Kidney epithelial cell (primary cell): ENCODE results near the gene FAM161A. TPM values are rescaled to one million over a fixed set of nuclear protein-coding genes. Genes with fewer than 3 reads are reported as not detected.
"Not testable (repeated sequence)": the region's sequence is repeated elsewhere in the genome, so short reads cannot be mapped to it uniquely, and the experiment has no call there.

Source experiments
- DNase-seq: peaks from one replicate; pipeline ENCODE4 v3.0.0-alpha.2; 2010; ENCODE audit warnings: low read depth
- H3K27me3 ChIP-seq: 2 replicates; pipeline ENCODE4 v1.6.0; 2011; ENCODE audit warnings: low read length; ENCODE audit not compliant: control insufficient read depth, insufficient read depth
- H3K36me3 ChIP-seq: 2 replicates; pipeline ENCODE4 v1.5.1; 2011; ENCODE audit warnings: low read length; ENCODE audit not compliant: control insufficient read depth, insufficient read depth
- H3K4me3 ChIP-seq: 2 replicates; pipeline ENCODE4 v1.5.1; 2011; ENCODE audit warnings: low read depth, mild to moderate bottlenecking, control low read depth, low read length
- CTCF ChIP-seq: IDR thresholded peaks from 2 replicates; pipeline ENCODE4 v1.5.1; 2011; ENCODE audit warnings: mild to moderate bottlenecking, moderate library complexity, low read length, control low read depth, inconsistent platforms; ENCODE audit not compliant: insufficient read depth, poor library complexity, severe bottlenecking
- total RNA-seq: library from RNA; depleted of rRNA; stranded (reverse); fragments of >200 nt; gene quantifications from 2 replicates; pipeline ENCODE4 v1.2.3, GENCODE V29; 2015

FAM161A gene
- total RNA-seq, 1 donor from 2014 or later = 6.0 TPM

- TF ChIP-seq CTCF = no peak
- H3K4me3 ChIP-seq = no peak overlapping the region
- DNase-seq = no peak
- no peaks in the 10 kb centered on the region for H3K27me3 ChIP-seq
- H3K36me3 ChIP-seq = no peaks in the 10 kb centered on the region
These were observed 32.2 kb upstream of the FAM161A start for GRCh38 chr2:61885896-61886603.

GRCh38 chr2:61882850-61883249, 29.0 kb upstream of the FAM161A start:
- H3K4me3 ChIP-seq = no peak overlapping the region
- no peak for TF ChIP-seq CTCF
- no peaks in the 10 kb centered on the region for H3K27me3 ChIP-seq
- no peaks in the 10 kb centered on the region for H3K36me3 ChIP-seq
- no peak for DNase-seq

- DNase-seq, H3K27me3 ChIP-seq, H3K36me3 ChIP-seq, H3K4me3 ChIP-seq: not testable (repeated sequence)
These were observed 25.5 kb upstream of the FAM161A start for GRCh38 chr2:61879351-61879750.

GRCh38 chr2:61878761-61879160, 24.9 kb upstream of the FAM161A start:
- H3K4me3 ChIP-seq = no peak overlapping the region
- H3K27me3 ChIP-seq = no peaks in the 10 kb centered on the region
- DNase-seq = no peak
- peaks cover 2% of the 10 kb centered on the region for H3K36me3 ChIP-seq
- TF ChIP-seq CTCF = no peak

- H3K36me3 ChIP-seq = peaks cover 2% of the 10 kb centered on the region
- no peak for TF ChIP-seq CTCF
- H3K4me3 ChIP-seq = no peak overlapping the region
- H3K27me3 ChIP-seq = no peaks in the 10 kb centered on the region
- DNase-seq = no peak
These were observed 23.8 kb upstream of the FAM161A start for GRCh38 chr2:61877571-61878245.

DNA sequence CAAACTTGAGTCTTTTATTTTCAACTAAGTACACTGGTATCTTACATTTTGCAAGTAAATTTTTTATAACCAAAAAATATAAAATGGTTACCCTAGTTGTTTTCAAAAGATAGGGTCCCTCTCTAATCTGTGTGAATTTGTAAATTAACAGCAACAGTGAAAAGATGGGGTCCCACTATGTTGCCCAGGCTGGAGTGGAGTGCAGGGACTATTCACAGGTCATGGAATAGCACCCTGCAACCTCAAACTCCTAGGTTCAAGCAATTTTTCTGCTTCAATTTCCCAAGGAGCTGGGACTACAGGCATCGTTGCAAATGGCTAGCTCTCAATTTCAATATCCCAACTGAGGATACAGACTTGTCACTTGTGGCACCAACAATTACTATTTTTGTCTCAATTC, 22.5 kb upstream of the FAM161A start:
- TF ChIP-seq CTCF = no peak
- Histone ChIP-seq H3K4me3 (no peak overlapping the region), H3K27me3 (no peaks in the 10 kb centered on the region), H3K36me3 (peaks cover 3% of the 10 kb centered on the region)
- DNase-seq = no peak

- DNase-seq, H3K27me3 ChIP-seq, H3K4me3 ChIP-seq, H3K36me3 ChIP-seq: not testable (repeated sequence)
These were observed 12.7 kb upstream of the FAM161A start for GRCh38 chr2:61866482-61867089.
